SK-N-SH (cell line): Measurements from ENCODE around the gene THSD4.

ENCODE experiments used
- CTCF ChIP-seq: fragments of 200-600 bp; sonication (generic); IDR thresholded peaks from 2 replicates; pipeline ENCODE4 v1.6.1; 2017; ENCODE audit warnings: antibody characterized with exemption, mild to moderate bottlenecking, moderate library complexity
- EP300 ChIP-seq, 2 experiments: IDR thresholded peaks; 2 replicates each; pipeline versions ENCODE4 v1.4.0 to v1.6.1; 2012; ENCODE audit warnings: borderline replicate concordance in 1 of 2, low read depth in 1 of 2, low read length in 1 of 2
- EZH2phosphoT487 ChIP-seq: fragments of 200-600 bp; sonication (generic); IDR thresholded peaks from 2 replicates; pipeline ENCODE4 v1.6.1; 2017; ENCODE audit warnings: low read depth, mixed run types, mild to moderate bottlenecking, antibody characterized with exemption, moderate library complexity, borderline replicate concordance
- FOSL2 ChIP-seq: IDR thresholded peaks from 2 replicates; pipeline ENCODE4 v1.4.0; 2012; ENCODE audit warnings: low read depth, mild to moderate bottlenecking, moderate library complexity, borderline replicate concordance
- NFIC ChIP-seq: IDR thresholded peaks from 2 replicates; pipeline ENCODE4 v1.4.0; 2012; ENCODE audit warnings: borderline replicate concordance
- TAF1 ChIP-seq: IDR thresholded peaks from 2 replicates; pipeline ENCODE4 v1.6.1; 2012; ENCODE audit warnings: low read depth, mild to moderate bottlenecking, low read length, moderate library complexity, borderline replicate concordance
- USF1 ChIP-seq: IDR thresholded peaks from 2 replicates; pipeline ENCODE4 v1.4.0; 2012; ENCODE audit warnings: low read depth, borderline replicate concordance

GRCh38 chr15:71192816-71193215, 77.5 kb downstream of the THSD4 start:
- TF ChIP-seq CTCF: no peak
- TF ChIP-seq EZH2phosphoT487: no peak
- no peak for TF ChIP-seq FOSL2
- no peak for TF ChIP-seq NFIC
- no peak for TF ChIP-seq USF1
- no peak for TF ChIP-seq TAF1
- no peak for TF ChIP-seq EP300 (IDR thresholded peaks at IDR 0.05; ENCODE audit: borderline replicate concordance in 1 of 2, low read depth in 1 of 2, low read length in 1 of 2)
